ENCODE data around the gene ZMIZ1. TPM values are rescaled to one million over a fixed set of nuclear protein-coding genes. Genes with fewer than 3 reads are reported as not detected.

The ZMIZ1 gene
- total RNA-seq, 1 experiment from 2014 or later, result 34.2 TPM

DNA sequence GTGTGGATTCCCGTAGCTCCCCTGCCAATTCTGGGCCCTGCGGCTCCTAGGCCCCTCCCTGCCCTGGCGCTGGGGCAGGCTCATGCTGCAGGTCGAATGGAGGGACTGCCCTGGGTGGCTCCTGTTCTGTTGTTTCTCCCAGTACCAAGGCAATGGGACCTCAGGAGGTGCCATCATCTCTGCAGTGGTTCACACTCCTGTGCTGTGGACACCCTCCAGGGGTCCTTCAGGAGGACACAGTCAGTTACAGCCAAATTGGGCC is 138.3 kb downstream of the ZMIZ1 start:
- no peak for TF ChIP-seq TCF7L2 (IDR thresholded peaks at IDR 0.05; ENCODE audit: low read depth, low read length)
- TF ChIP-seq, protein P1, sequence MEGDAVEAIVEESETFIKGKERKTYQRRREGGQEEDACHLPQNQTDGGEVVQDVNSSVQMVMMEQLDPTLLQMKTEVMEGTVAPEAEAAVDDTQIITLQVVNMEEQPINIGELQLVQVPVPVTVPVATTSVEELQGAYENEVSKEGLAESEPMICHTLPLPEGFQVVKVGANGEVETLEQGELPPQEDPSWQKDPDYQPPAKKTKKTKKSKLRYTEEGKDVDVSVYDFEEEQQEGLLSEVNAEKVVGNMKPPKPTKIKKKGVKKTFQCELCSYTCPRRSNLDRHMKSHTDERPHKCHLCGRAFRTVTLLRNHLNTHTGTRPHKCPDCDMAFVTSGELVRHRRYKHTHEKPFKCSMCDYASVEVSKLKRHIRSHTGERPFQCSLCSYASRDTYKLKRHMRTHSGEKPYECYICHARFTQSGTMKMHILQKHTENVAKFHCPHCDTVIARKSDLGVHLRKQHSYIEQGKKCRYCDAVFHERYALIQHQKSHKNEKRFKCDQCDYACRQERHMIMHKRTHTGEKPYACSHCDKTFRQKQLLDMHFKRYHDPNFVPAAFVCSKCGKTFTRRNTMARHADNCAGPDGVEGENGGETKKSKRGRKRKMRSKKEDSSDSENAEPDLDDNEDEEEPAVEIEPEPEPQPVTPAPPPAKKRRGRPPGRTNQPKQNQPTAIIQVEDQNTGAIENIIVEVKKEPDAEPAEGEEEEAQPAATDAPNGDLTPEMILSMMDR (IDR thresholded peaks at IDR 0.05), result no peak
- no peak for TF ChIP-seq SIN3A (IDR thresholded peaks at IDR 0.05; ENCODE audit: borderline replicate concordance, insufficient read depth, low read depth, low read length)
- TF ChIP-seq, protein P2, sequence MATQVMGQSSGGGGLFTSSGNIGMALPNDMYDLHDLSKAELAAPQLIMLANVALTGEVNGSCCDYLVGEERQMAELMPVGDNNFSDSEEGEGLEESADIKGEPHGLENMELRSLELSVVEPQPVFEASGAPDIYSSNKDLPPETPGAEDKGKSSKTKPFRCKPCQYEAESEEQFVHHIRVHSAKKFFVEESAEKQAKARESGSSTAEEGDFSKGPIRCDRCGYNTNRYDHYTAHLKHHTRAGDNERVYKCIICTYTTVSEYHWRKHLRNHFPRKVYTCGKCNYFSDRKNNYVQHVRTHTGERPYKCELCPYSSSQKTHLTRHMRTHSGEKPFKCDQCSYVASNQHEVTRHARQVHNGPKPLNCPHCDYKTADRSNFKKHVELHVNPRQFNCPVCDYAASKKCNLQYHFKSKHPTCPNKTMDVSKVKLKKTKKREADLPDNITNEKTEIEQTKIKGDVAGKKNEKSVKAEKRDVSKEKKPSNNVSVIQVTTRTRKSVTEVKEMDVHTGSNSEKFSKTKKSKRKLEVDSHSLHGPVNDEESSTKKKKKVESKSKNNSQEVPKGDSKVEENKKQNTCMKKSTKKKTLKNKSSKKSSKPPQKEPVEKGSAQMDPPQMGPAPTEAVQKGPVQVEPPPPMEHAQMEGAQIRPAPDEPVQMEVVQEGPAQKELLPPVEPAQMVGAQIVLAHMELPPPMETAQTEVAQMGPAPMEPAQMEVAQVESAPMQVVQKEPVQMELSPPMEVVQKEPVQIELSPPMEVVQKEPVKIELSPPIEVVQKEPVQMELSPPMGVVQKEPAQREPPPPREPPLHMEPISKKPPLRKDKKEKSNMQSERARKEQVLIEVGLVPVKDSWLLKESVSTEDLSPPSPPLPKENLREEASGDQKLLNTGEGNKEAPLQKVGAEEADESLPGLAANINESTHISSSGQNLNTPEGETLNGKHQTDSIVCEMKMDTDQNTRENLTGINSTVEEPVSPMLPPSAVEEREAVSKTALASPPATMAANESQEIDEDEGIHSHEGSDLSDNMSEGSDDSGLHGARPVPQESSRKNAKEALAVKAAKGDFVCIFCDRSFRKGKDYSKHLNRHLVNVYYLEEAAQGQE (IDR thresholded peaks at IDR 0.05; ENCODE audit: insufficient read depth in 1 of 2, low read depth in 2 of 2, low read length in 1 of 2), result no peak
- no peak for TF ChIP-seq POLR2AphosphoS5 (IDR thresholded peaks at IDR 0.05; ENCODE audit: low read depth, low read length)
- ChIA-PET CTCF (no interaction called here), POLR2A (no interaction called here)
- Histone ChIP-seq H3K9me3 (ENCODE audit: control insufficient read depth, insufficient read depth, low read depth, low read length) (no peaks in the 10 kb centered on the region), H3K4me1 (ENCODE audit: control insufficient read depth, insufficient read depth, low read length) (no peaks in the 10 kb centered on the region), H3K4me3 (ENCODE audit: low read depth in 2 of 2, low read length in 2 of 2) (no peak overlapping the region), H3K36me3 (ENCODE audit: control insufficient read depth, insufficient read depth, low read length) (no peaks in the 10 kb centered on the region), H3K27ac (ENCODE audit: low read length) (no peak overlapping the region), H3K27me3 (ENCODE audit: control insufficient read depth, insufficient read depth, low read length) (no peaks in the 10 kb centered on the region)
- DNase-seq (ENCODE audit: low read depth, low spot score) (no peak), ATAC-seq (no peak)
- BruUV-seq (replicated peaks), result no TSS peak
- in situ Hi-C loops (cut with HindIII; ENCODE audit: low pct_unique_long_range_greater_than_20kb, low sequenced_read_pairs), result no loop called here
- intact Hi-C loops (cut with micrococcal nuclease; ENCODE audit: unreplicated experiment), result no loop called here

DNA sequence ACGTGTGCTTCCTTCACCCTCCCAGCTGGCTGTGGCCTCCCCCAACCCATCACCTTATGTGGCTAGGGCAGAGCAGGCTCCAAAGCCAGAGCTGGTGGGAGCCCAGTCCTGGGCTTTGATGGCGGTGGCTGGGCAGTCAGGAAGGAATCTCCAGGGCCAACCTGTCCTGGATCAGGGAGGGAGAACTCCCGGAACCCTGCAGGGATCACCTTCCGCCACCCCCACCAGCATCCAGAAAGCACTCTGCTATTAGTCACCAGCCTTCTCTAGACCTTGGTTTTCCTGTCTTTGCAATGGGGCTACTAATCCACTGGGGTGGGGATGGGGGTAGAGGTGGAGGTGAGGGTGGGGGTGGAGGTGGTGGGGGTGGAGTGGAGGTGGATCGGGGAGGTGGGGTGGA is 139.0 kb downstream of the ZMIZ1 start:
- H3K36me3 ChIP-seq (ENCODE audit: control insufficient read depth, insufficient read depth, low read length), result no peaks in the 10 kb centered on the region
- ChIA-PET CTCF (no interaction called here), POLR2A (no interaction called here)
- H3K4me3 ChIP-seq (ENCODE audit: low read depth in 2 of 2, low read length in 2 of 2), result no peak overlapping the region
- H3K27me3 ChIP-seq (ENCODE audit: control insufficient read depth, insufficient read depth, low read length), result no peaks in the 10 kb centered on the region
- TF ChIP-seq, protein P2 (IDR thresholded peaks at IDR 0.05; ENCODE audit: insufficient read depth in 1 of 2, low read depth in 2 of 2, low read length in 1 of 2), result no peak
- TF ChIP-seq, protein P1 (IDR thresholded peaks at IDR 0.05), result no peak
- no peak for TF ChIP-seq TCF7L2 (IDR thresholded peaks at IDR 0.05; ENCODE audit: low read depth, low read length)
- no peak for TF ChIP-seq SIN3A (IDR thresholded peaks at IDR 0.05; ENCODE audit: borderline replicate concordance, insufficient read depth, low read depth, low read length)
- TF ChIP-seq POLR2AphosphoS5 (IDR thresholded peaks at IDR 0.05; ENCODE audit: low read depth, low read length), result no peak
- H3K27ac ChIP-seq (ENCODE audit: low read length), result no peak overlapping the region
- no TSS peak for BruUV-seq (replicated peaks)
- H3K4me1 ChIP-seq (ENCODE audit: control insufficient read depth, insufficient read depth, low read length), result no peaks in the 10 kb centered on the region
- no peak for DNase-seq (ENCODE audit: low read depth, low spot score)
- H3K9me3 ChIP-seq (ENCODE audit: control insufficient read depth, insufficient read depth, low read depth, low read length), result no peaks in the 10 kb centered on the region
- in situ Hi-C loops (cut with HindIII; ENCODE audit: low pct_unique_long_range_greater_than_20kb, low sequenced_read_pairs), result no loop called here
- ATAC-seq, result no peak
- intact Hi-C loops (cut with micrococcal nuclease; ENCODE audit: unreplicated experiment), result no loop called here
